ENCODE measurements around the gene LPIN3.
A peak's percentile ranks its signal among the peaks of the same experiment; 100 is the strongest.

LPIN3 gene

DNA sequence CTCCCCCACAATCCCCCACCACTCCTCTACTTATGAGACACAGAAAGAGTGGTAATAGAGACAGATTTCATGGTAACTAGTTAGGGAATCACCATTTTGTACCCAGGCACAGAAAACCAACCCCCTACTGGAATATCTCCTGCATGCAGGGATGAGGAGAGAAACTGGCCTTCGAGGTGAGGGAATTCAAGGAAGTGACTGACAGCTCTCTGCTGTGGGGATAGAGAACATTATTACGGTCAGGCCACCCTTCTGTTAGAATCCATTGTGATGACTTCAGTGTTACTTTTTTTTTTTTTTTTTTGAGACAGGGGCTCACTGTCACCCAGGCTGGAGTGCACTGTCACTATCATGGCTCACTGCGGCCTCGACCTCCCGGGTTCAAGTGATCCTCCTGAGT is 13.4 kb upstream of the LPIN3 start:
- no peak for DNase-seq

DNA sequence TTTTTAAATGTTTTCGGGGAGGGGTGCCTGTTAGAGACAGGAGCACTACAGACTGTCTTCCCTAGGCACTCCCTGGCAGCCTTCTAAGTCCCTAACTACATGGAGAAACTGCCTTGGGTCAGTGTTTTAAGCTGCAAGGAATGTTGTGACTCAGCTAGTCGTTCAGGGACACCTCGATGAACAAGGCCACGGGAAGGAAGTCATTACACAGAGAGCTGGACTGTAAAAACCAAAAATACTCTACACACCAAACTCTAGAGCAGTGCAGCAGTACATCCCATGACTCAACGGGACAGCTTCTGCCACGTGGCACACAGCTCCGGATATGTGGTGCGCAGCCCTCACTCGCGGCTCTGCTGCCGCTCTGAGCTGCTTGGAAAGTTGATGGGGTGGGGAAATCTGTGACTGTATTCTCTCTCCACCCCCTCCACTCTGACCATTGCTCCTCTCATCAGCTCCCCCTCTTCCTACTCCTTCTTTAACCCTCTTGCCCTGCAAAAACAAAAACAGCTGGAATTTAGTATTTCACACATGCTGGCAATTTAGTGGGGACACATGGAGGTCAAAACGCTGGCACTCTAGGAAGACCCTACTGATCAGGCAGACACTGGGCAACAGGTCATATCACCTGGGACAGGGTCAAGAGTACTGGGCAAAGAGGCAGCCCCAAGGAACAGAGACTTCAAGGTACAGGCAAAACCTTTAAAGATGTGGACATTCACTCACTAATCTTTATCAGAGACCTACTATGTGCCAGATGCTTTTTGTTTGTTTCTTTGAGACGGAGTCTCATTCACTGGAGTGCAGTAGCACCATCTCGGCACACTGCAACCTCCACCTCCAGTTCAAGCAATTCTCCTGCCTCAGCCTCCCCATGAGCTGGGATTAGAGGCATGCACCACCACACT is 10.9 kb upstream of the LPIN3 start:
- peak in 3 of 5 experiments; percentile 18 to 81 (median 21) for DNase-seq

DNA sequence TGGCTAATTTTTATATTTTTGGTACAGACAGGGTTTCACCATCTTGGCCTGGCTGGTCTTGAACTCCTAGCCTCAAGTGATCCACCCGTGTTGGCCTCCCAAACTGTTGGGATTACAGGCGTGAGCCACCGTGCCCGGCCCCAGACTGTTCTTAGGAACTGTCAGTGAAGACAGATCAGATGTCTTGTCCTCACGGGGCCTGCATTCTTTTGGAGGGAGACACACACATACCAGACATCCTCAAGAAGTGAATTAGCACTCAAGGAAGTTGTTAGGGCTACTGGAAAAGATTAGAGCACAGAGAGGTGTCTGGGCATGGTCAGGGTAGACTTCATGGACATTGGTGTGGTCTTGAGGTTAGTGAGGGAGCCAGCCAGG is 10.3 kb upstream of the LPIN3 start:
- no peak for DNase-seq

DNA sequence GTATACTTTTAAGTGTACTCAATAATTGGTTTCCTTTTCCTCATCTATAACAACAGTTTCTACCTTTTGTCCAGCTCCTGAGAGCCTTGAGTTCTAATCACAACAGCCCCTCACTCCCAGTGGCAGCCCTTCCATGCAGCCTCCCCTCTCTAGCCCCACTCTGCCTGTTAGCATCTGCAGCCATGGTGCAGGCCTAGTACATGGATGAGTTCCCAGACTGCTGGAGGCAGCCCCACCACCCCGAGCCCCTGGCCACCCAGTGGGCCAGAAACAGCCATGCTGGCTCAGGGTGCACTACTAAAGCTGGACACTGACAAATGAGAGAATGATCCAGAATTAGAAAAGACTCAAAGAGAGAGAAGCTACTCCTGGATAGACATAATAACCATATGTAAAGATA is 9.7 kb upstream of the LPIN3 start:
- no peak for DNase-seq

DNA sequence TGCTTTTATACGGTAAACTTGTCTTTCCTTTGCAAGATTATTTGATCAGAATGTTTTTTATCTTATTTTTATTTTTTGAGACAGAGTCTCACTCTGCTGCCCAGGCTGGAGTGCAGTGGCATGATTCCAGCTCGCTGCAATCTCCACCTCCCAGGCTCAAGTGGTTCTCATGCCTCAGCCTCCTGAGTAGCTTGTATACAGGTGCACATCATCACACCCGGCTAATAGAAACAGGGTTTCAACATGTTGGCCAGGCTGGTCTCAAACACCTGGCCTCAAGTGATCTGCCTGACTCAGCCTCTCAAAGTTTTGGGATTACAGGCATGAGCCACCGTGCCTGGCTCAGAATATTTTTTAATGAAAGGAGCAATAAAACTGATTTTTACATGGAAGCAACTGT is 8.9 kb upstream of the LPIN3 start:
- no peak for DNase-seq

DNA sequence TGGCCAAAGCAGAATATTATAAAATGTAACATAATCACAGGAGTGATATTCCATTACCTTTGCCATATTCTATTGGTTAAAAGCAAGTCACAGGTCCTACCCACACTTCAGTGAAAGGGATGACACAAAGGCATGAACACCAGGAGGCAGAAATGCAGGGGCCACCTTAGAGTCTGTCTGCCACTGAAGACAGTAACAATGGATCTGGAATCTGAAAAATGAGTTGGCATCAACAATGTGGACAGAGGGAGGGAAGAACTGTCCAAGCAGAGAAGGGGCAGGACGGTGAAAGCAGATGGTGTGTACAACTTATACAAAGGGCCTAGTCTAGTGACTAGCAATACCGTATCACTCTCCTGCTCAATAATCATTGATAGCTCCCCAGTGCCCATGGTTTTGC is 6.6 kb upstream of the LPIN3 start:
- no peak for DNase-seq

DNA sequence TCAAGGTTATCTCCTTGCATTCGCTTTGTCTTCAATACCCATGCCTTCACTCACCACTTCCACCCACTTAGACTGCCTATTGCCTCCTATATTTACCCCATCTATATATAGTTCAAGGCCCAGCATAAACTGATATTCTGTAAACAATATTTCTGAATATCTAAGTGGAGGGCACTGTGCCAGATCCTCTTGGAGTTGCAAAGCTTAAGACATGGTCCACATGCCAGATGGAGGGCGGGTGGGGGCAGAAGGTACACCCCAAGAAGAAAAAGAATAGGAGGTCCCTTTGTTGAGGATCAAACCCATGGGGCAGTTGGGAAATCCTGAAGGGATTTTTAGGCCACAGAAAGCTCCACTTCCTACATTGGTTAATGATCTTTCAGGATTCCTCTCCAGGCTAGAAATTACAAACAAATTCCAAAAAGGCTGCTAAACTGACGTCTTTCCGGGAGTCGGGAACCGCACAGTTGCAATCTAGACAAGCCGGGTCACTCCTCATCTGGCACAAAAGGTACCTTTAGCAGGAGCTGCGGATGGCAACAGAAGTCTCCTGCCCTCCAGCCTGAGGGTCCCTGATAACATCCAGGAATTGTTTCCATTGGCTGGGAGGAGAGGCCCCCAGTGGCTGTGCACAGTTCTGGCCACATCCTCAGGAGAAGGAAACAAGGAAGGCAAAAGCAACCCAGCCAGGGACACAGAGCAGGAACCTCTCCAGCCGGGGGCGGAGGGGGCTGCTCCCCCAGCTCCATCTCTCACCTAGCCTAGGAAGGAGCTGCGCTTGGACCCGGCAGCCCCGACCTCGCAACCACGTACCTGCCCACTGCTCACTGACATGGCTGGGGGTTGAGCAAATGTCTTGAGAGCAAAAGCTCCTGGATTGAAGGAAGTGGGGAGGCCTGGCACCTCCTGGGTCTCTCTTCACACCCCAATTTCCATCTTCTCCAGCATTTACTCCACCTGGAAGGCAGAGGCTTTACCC is 5.9 kb upstream of the LPIN3 start:
- DNase-seq: no peak

DNA sequence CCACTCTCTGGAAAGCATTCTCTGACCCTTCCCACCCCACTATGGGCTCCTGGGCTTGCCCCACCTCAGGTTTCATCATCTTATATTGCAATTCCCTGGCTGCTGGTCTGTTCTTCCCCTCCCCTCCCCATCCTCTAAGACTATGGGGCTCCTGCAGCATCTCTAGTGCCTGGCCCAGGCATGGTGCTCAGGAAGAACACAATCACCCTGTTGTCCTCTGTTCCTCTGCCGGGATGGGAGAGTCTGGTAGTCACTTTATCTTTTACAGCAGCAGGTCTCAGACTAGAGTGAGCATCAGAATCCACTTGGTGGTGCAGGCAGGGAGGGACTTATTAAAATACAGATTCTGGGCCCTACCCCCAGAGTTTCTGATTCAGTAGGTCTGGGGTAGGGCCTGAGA is 5.0 kb upstream of the LPIN3 start:
- DNase-seq: no peak

DNA sequence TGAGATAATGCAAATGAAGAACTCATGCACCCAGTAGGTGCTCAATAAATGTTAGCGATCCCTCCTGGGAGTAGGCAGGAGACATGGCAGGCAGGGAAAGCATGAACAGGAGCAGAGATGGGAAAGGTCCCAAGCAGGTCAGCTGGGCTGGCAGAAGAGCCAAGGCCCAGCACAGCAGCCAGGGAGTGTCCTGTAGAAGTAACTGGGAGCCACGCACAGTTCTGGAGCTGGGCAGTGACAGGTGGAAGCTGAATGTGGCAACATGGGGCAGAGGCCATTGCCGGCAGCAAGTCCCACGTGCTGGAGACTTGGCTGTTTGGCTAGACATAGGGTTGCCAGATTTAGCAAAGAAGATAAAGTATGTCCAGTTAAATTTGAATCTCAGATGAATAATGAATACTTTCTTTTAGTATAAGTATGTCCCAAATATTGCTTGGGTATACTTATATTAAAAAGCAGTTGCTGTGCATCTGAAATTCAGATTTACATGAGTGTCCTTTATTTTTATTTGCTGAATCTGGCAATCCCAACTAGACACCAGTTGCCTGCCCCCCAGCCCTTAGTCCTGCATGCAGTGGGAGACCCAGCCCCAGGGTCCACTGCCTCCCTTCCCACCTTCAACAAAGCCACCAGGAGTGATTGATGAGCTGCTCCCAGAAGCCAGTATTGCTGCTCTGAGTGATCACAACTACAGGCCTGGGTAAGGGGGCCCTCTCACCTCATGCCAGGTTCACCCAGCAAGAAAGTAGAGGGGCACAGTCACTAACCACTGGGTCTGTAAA is 3.7 kb upstream of the LPIN3 start:
- no peak for DNase-seq

DNA sequence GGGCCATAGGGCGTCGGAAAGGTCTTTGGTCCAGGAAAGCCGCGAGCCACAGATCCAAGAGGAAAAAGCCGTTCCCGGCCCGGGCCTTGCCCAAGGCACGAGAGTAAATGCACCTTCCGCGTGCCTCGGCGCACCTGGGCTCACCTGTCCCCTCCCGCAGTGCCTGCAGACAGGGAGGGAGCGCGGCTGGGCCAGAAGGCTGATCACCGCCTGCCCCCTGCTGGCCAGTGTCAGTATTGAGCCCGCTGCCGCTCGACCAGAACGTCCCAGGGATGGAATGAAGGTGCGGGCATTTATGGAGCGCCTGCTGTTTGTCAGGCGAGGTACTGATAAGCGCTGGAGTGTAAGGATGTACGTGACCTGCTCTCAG is 679 bp upstream of the LPIN3 start:
- DNase-seq: peak; percentile 67 to 78 (median 76)

DNA sequence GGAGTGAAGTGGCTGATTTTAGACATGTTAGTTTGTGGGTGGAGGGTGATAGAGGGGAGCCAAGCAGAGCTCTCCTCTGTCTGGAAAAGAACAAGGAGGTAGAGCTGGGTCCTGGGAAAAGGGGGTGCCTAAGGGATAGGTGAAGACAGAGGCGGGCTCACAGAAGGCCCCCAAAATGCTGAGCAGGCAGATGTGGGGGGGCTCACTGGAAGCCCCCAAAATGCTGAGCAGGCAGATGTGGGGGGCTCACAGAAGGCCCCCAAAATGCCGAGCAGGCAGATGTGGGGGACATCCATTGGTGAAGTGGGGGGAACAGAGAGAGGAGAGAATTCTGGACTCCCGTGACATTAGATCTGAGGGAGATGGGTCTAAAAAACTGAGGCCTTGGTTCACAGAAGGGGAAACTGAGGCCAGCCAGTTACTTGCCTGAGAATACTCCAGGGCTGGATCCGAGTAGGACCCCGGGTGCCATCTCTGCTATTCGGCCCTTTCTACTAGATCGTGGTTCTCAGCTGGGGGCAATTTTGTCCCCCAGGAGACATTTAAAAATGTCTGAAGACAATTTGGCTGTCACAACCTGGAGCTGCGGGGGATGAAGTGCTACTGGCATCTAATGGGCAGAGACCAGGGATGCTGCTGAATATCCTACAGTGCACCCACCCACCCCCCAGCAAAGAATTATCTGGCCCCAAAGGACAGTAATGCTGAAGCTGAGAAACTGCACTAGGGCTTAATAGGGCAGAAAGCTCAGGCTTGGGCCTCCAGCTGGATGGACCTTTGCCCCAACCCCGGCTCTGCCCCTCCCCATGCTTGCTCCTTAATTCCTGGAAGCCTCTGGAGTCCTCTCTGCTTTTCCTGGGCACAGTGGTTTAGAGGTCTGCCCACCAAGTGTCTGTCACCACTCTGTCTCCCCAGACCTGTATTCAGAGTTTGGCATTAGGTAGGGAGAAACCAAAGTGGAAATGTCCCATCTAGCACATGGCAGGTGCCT is 2.1 kb downstream of the LPIN3 start:
- no peak for DNase-seq

DNA sequence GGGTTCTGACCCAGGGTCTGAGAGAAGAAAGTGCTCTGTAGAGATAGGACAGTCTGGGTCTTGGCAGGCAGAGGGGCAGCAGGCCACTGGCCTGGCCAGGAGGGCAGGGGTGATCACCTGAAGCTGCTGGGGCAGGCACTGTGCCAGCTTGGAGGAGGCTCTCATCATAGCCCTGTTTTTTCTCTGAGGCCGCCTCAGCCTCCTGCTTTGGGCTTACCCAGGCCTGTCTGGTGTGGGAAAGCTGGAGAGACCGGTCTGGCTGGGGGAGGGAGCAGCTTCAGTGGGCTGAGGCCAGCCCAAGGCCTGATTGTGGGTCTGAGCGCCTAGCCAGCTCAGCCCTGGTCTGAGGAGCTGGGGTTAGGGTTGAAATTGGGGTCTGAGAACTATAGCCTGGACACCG is 3.9 kb downstream of the LPIN3 start:
- no peak for DNase-seq

DNA sequence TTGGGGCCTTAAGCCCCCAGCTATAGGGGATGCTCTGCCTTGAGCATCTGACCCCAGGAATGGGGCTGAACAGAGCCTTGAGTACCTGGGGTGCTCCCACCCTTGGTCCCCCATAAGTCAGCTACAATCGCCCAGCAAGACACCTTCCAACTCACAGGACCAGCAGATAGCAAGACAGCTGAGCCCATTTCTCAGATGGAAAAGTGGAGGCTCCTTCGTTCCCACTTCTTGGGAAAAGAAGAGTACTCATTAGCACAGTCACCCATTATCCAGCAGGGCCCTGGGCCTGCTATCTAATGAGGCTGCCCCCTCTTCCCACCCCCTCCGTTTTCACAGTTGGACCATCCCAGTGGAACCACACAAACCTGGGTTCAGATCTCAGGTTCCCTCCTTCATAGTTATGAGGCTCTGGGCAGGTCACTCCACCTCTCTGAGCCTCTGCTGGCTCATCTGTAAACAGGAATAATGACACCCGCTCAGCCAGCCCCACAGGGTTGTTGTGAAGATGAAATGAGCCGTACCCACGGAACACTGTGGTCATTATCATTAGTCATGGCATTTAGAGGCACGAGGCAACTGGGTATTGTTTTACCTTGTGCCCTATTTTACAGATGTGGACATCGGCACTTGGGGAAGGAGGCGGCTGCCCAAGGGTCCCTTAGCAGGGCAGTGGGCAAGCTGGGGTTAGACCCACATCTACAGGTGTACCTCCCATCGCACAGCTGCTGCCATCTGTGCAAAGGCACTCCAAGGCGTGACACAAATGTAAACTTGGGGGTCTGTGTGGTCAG is 4.5 kb downstream of the LPIN3 start:
- DNase-seq: no peak

DNA sequence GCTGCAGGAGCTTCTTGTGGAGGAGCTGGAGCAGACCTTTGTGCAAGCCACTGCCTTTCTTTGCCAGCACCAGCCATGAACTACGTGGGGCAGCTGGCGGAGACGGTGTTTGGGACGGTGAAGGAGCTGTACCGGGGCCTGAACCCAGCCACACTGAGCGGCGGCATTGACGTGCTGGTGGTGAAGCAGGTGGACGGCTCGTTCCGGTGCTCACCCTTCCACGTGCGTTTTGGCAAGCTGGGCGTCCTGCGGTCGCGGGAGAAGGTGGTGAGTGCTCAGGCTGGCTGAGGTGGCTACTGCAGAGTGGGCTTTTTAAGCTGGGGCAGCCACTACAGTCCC is 5.1 kb downstream of the LPIN3 start:
- DNase-seq: no peak

DNA sequence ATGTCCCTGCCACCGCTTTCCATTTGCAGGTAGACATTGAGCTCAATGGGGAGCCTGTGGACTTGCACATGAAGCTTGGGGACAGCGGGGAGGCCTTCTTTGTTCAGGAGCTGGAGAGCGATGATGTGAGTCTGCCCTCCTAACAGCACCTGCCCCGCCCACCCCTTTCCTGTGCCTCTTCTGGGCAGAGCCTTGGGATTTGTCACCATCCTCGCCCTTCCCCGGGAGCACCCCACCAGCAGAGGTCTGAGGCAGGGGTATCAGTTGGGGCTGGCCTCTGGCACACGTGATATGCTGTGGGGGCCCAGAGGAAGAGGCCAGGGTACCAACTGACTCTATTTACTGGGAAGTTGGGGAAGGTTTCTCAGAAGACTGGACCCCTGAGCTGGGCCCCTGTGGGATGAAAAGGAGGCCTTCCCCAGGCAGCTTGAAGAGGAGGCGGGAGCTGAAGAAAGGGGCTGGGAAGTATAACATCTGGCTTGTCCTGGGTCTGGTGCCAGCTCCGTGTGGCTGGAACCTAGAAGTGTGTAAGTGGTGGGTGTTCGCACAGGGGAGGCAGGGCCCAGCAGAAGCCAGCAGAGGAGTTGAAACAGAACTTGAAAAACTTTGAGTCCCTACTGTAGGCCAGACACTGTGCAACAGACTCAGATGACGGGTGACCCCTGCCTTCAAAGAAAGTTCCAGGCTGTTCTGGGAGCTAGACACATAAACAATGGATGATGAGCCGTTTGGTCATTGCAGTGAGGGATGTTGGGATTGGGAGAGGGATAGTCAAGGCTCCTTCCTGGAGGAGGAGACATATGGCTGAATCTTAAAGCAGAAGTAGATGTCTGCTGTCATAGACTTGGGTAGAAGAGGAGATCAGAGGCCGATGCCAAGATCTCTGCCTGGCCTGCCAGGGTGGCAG is 7.2 kb downstream of the LPIN3 start:
- DNase-seq: no peak

DNA sequence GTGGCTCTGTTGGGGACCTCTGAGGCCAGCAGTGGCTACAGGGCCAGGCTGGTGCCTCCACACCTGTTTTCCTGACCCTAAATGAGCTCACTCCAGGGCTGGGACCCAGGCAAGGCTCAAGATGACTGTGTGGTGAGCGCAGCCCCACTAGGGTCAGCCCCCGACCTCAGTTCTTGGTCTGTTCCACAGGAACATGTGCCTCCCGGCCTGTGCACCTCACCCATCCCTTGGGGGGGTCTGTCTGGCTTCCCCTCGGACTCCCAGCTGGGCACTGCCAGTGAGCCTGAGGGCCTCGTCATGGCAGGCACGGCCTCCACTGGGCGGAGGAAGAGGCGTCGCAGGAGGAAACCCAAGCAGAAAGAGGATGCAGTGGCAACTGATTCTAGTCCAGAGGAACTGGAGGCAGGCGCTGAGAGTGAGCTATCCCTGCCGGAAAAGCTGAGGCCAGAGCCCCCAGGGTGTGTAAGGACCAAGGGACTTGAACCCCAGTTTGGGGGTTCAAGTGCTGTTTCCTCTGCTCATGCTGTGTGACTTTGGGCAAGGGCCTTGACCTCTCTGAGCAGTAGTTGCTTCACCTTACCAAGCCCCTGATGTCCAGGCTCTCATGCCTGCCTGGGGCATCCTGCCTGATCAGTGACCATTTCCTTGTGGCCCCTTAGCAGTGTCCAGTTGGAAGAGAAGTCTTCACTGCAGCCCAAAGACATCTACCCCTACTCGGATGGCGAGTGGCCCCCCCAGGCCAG is 8.0 kb downstream of the LPIN3 start:
- no peak for DNase-seq

DNA sequence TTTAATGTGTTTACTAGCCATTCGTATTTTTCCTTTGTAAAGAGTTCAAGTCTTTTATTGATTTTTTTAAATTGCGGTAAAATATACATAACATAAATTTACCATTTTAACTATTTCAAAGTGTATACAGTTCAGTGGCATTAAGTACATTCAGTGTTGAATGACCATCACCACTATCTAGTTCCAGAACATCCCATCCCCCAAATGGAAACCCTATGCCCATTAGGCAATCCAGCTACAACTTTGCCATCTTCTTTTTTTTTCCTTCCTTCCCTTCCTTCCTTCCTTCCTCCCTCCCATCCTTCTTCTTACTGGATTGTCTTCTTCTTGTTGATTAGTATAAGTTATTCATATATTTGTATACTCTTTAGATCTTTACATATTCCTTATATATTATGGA is 8.6 kb downstream of the LPIN3 start:
- no peak for DNase-seq

DNA sequence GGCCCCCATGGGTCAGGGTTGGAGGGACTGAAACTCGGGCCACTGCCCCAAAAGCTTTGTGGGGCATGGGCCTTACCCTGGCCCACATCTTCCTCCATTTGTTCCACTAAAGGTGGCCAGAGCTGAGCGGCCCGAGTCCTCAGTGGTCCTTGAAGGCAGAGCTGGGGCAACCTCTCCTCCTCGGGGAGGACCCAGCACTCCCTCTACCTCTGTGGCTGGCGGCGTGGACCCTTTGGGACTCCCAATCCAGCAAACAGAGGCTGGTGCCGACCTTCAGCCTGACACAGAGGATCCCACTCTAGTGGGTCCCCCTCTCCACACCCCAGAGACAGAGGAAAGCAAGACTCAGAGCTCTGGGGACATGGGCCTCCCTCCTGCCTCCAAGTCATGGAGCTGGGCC is 9.3 kb downstream of the LPIN3 start:
- no peak for DNase-seq

DNA sequence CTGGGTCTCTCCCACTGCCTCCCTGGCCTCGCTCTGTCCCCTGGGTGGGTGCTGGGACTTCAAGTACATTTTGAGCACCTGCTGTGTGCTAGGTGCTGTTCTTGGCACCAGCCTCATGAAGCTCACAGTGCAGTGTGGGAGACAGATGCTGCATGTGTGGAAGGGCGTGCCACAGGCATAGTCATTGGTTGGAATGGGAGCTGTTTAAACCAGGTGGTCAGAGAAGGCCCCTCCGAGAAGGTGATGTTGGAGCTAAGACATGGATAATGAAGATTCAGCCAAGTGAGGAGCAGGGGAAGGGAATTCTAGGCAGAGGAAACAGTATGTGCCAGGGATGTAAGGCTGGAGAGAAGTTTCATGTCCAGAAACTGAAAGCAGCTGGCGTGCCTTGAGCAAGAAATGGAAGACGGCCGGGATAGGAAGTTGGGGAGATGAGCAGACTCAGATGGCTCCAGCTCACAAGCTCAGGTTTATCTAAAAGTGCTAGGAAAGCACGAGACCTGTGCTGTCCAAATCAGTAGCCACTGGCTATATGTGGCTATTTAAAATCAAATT is 9.9 kb downstream of the LPIN3 start:
- DNase-seq: no peak

Data from T-helper 2 cell (primary cell).